ENCODE results near the gene ZNF837. TPM values are rescaled to one million over a fixed set of nuclear protein-coding genes. Genes with fewer than 3 reads are reported as not detected.
A peak's percentile ranks its signal among the peaks of the same experiment; 100 is the strongest.

Gene ZNF837
- total RNA-seq, 1 experiment from 2014 or later, result 1.6 TPM

DNA sequence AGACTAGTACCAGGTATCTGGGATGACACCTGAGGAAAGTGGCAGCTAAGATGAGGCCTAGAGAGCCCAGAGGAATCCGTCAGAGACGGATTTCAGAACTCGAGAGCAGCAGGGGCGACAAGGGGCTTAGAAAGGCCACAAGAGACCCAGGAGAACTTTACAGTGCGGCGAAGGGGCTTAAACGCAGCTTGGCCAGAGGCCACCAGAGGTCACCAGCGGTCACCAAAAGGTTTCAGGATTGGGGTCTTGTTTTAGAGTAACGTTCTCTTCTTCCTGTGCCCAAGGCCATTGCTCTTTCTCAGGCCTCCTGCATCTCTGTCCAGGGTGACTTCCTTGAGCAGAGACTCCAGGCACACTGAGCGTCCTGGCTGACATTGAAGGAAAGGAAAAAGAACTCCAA, 51.8 kb downstream of the ZNF837 start:
- no peak for DNase-seq (ENCODE audit: low read depth, low spot score)
- Histone ChIP-seq H3K4me3 (ENCODE audit: low read depth in 2 of 2, low read length in 2 of 2) (no peak overlapping the region), H3K27ac (ENCODE audit: low read length) (no peak overlapping the region), H3K27me3 (ENCODE audit: control insufficient read depth, insufficient read depth, low read length) (no peaks in the 10 kb centered on the region), H3K9me3 (ENCODE audit: control insufficient read depth, insufficient read depth, low read depth, low read length) (no peaks in the 10 kb centered on the region), H3K36me3 (ENCODE audit: control insufficient read depth, insufficient read depth, low read length) (no peaks in the 10 kb centered on the region; the same call in 1 of the 2 replicates), H3K4me1 (ENCODE audit: control insufficient read depth, insufficient read depth, low read length) (peaks cover 23% of the 10 kb centered on the region)
- ATAC-seq, result no peak
- in situ Hi-C loops (cut with HindIII; ENCODE audit: low pct_unique_long_range_greater_than_20kb, low sequenced_read_pairs) (no loop called here), intact Hi-C loops (cut with micrococcal nuclease; ENCODE audit: unreplicated experiment) (loop anchor here (5.0 kb wide), 1 partner anchor 58 kb away; the partner anchor contains the start of gene RPS5)
- ChIA-PET POLR2A (no interaction called here), CTCF (no interaction called here)
- no TSS peak for BruUV-seq (replicated peaks)
- TF ChIP-seq CTCF (IDR thresholded peaks at IDR 0.05) (no peak), SIN3A (IDR thresholded peaks at IDR 0.05; ENCODE audit: borderline replicate concordance, insufficient read depth, low read depth, low read length) (no peak), TCF7L2 (IDR thresholded peaks at IDR 0.05; ENCODE audit: low read depth, low read length) (no peak), POLR2AphosphoS5 (IDR thresholded peaks at IDR 0.05; ENCODE audit: low read depth, low read length) (no peak)
- TF ChIP-seq, protein P1, sequence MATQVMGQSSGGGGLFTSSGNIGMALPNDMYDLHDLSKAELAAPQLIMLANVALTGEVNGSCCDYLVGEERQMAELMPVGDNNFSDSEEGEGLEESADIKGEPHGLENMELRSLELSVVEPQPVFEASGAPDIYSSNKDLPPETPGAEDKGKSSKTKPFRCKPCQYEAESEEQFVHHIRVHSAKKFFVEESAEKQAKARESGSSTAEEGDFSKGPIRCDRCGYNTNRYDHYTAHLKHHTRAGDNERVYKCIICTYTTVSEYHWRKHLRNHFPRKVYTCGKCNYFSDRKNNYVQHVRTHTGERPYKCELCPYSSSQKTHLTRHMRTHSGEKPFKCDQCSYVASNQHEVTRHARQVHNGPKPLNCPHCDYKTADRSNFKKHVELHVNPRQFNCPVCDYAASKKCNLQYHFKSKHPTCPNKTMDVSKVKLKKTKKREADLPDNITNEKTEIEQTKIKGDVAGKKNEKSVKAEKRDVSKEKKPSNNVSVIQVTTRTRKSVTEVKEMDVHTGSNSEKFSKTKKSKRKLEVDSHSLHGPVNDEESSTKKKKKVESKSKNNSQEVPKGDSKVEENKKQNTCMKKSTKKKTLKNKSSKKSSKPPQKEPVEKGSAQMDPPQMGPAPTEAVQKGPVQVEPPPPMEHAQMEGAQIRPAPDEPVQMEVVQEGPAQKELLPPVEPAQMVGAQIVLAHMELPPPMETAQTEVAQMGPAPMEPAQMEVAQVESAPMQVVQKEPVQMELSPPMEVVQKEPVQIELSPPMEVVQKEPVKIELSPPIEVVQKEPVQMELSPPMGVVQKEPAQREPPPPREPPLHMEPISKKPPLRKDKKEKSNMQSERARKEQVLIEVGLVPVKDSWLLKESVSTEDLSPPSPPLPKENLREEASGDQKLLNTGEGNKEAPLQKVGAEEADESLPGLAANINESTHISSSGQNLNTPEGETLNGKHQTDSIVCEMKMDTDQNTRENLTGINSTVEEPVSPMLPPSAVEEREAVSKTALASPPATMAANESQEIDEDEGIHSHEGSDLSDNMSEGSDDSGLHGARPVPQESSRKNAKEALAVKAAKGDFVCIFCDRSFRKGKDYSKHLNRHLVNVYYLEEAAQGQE (IDR thresholded peaks at IDR 0.05; ENCODE audit: insufficient read depth in 1 of 2, low read depth in 2 of 2, low read length in 1 of 2), result no peak

DNA sequence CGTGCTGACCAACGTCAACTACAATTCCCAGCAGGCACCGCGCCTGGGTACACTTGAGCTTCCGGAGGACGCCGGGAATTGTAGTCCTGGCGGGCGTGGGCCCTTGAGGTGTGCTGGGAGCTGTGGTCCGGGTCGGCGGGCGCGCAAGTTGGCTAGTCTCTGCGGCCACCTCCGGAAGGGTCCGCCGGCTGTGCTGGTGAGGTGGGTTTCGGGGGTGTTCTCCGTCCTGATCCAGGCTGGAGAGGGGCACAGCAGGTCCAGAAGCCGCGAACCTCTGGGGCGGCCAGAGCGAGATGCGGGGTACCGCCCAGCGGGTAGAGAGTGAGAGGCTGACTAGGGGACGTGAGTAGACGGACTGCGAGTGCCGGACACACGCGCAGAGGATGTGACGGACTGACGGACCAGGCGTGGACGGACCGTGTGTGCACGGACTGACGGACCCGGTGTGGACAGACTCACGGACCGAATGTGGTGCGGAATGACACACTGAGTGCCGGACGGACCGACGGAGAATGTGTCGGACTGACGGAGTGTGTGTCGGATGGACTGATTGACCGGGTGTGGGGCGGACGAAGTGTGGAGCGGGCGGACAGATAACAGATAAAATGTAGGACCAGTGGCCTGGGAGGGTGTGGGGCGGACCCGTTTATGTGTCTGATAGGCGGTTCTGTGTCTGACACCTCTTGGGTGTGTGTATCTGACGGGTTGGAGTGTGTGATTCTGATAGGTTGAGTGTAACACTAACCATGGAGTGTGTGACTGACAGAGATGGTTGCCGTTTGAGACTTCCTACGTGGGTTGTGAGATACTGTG, 53.7 kb downstream of the ZNF837 start, which contains the start of gene ZSCAN22:
TSS of gene ZSCAN22 (plus strand) at position 81 of the 813 bp plus-strand sequence. CDS start 7,809 bp downstream, outside the sequence.
- H3K36me3 ChIP-seq (ENCODE audit: control insufficient read depth, insufficient read depth, low read length), result no peaks in the 10 kb centered on the region; the same call in 1 of the 2 replicates
- ATAC-seq, result peak; percentile 97
- TF ChIP-seq POLR2AphosphoS5 (IDR thresholded peaks at IDR 0.05; ENCODE audit: low read depth, low read length) (peak; percentile 94), CTCF (IDR thresholded peaks at IDR 0.05) (no peak), SIN3A (IDR thresholded peaks at IDR 0.05; ENCODE audit: borderline replicate concordance, insufficient read depth, low read depth, low read length) (peak; percentile 91; the same call in 1 of the 2 replicates), TCF7L2 (IDR thresholded peaks at IDR 0.05; ENCODE audit: low read depth, low read length) (peak; percentile 87)
- TF ChIP-seq, protein P1 (IDR thresholded peaks at IDR 0.05; ENCODE audit: insufficient read depth in 1 of 2, low read depth in 2 of 2, low read length in 1 of 2), result peak in 1 of 2 experiments; percentile 79; a peak in 2 of 4 replicates
- ChIA-PET CTCF (interaction anchor here (0.7 to 1.0 kb wide), 2 partner anchors 156 to 234 kb away, joined by 3 to 6 read pairs; no protein-coding TSS in a partner anchor), POLR2A (interaction anchor here (0.6 kb wide), 1 partner anchor 1357 kb away, joined by 5 read pairs; no protein-coding TSS in a partner anchor)
- intact Hi-C loops (cut with micrococcal nuclease; ENCODE audit: unreplicated experiment) (loop anchor here (5.0 kb wide), 1 partner anchor 60 kb away; the partner anchor contains the start of gene RPS5), in situ Hi-C loops (cut with HindIII; ENCODE audit: low pct_unique_long_range_greater_than_20kb, low sequenced_read_pairs) (no loop called here)
- H3K27ac ChIP-seq (ENCODE audit: low read length), result peak within 1 kb of the TSS; percentile 90
- BruUV-seq (replicated peaks), result TSS peak; percentile 91
- H3K27me3 ChIP-seq (ENCODE audit: control insufficient read depth, insufficient read depth, low read length), result no peaks in the 10 kb centered on the region
- peak; percentile 88 for DNase-seq (ENCODE audit: low read depth, low spot score)
- peaks cover 23% of the 10 kb centered on the region for H3K4me1 ChIP-seq (ENCODE audit: control insufficient read depth, insufficient read depth, low read length)
- peak within 1 kb of the TSS; percentile 74 to 89 for H3K4me3 ChIP-seq (ENCODE audit: low read depth in 2 of 2, low read length in 2 of 2)
- no peaks in the 10 kb centered on the region for H3K9me3 ChIP-seq (ENCODE audit: control insufficient read depth, insufficient read depth, low read depth, low read length)
